ENCODE results near the gene RAB27A. TPM values are rescaled to one million over a fixed set of nuclear protein-coding genes. Genes with fewer than 3 reads are reported as not detected.

The RAB27A gene
- total RNA-seq, 1 donor from 2014 or later = 17.8 TPM

GRCh38 chr15:55224892-55225291 is 64.7 kb downstream of the RAB27A start:
- Mint-ChIP-seq H3K27ac (ENCODE audit: unreplicated experiment) (no peak overlapping the region), H3K27me3 (ENCODE audit: low read depth, unreplicated experiment) (no peaks in the 10 kb centered on the region), H3K4me1 (ENCODE audit: low read depth, unreplicated experiment) (peaks cover 35% of the 10 kb centered on the region), H3K4me3 (ENCODE audit: unreplicated experiment) (no peak overlapping the region), H3K9me3 (ENCODE audit: unreplicated experiment) (no peaks in the 10 kb centered on the region), H3K36me3 (ENCODE audit: low read depth, unreplicated experiment) (peaks cover 5% of the 10 kb centered on the region)
- Histone ChIP-seq H3K79me2 (ENCODE audit: insufficient read depth, low read length) (no peaks in the 10 kb centered on the region), H3K27ac (ENCODE audit: low read depth, low read length) (no peak overlapping the region), H3K4me2 (ENCODE audit: low read length) (no peak overlapping the region), H3K9me3 (ENCODE audit: insufficient read depth, low read depth, low read length) (no peaks in the 10 kb centered on the region), H2AFZ (ENCODE audit: low read depth, low read length) (no peak overlapping the region), H4K20me1 (ENCODE audit: insufficient read depth, low read length) (no peaks in the 10 kb centered on the region), H3K9ac (ENCODE audit: low read length) (no peak overlapping the region), H3K36me3 (ENCODE audit: insufficient read depth, low read length) (no peaks in the 10 kb centered on the region), H3K4me1 (ENCODE audit: insufficient read depth, low read length) (peaks cover 14% of the 10 kb centered on the region), H3K27me3 (ENCODE audit: insufficient read depth, low read length) (no peaks in the 10 kb centered on the region), H3K4me3 (ENCODE audit: insufficient read depth, low read depth, low read length) (no peak overlapping the region)
- FAIRE-seq = no peak
- TF ChIP-seq CTCF (IDR thresholded peaks at IDR 0.05; ENCODE audit: insufficient read depth, low read depth, low read length) (no peak), EZH2 (IDR thresholded peaks at IDR 0.05; ENCODE audit: insufficient read depth, low read length) (no peak)
- no peak for DNase-seq (ENCODE audit: low read depth)

- peaks cover 14% of the 10 kb centered on the region for H3K4me1 ChIP-seq (ENCODE audit: insufficient read depth, low read length)
Measured at GRCh38 chr15:55222588-55222987, 67.0 kb downstream of the RAB27A start.

More at GRCh38 chr15:55222588-55222987, 67.0 kb downstream of the RAB27A start:
- Histone ChIP-seq H3K79me2 (ENCODE audit: insufficient read depth, low read length) (no peaks in the 10 kb centered on the region), H3K36me3 (ENCODE audit: insufficient read depth, low read length) (no peaks in the 10 kb centered on the region), H3K9me3 (ENCODE audit: insufficient read depth, low read depth, low read length) (no peaks in the 10 kb centered on the region), H4K20me1 (ENCODE audit: insufficient read depth, low read length) (no peaks in the 10 kb centered on the region), H3K4me3 (ENCODE audit: insufficient read depth, low read depth, low read length) (no peak overlapping the region), H3K4me2 (ENCODE audit: low read length) (no peak overlapping the region), H3K27me3 (ENCODE audit: insufficient read depth, low read length) (no peaks in the 10 kb centered on the region), H3K9ac (ENCODE audit: low read length) (no peak overlapping the region), H3K27ac (ENCODE audit: low read depth, low read length) (no peak overlapping the region), H2AFZ (ENCODE audit: low read depth, low read length) (no peak overlapping the region)
- Mint-ChIP-seq H3K27me3 (ENCODE audit: low read depth, unreplicated experiment) (no peaks in the 10 kb centered on the region), H3K36me3 (ENCODE audit: low read depth, unreplicated experiment) (peaks cover 5% of the 10 kb centered on the region), H3K9me3 (ENCODE audit: unreplicated experiment) (no peaks in the 10 kb centered on the region), H3K4me1 (ENCODE audit: low read depth, unreplicated experiment) (peaks cover 34% of the 10 kb centered on the region), H3K27ac (ENCODE audit: unreplicated experiment) (peak overlapping the region; percentile 92), H3K4me3 (ENCODE audit: unreplicated experiment) (no peak overlapping the region)
- no peak for FAIRE-seq
- DNase-seq (ENCODE audit: low read depth) = no peak
- TF ChIP-seq EZH2 (IDR thresholded peaks at IDR 0.05; ENCODE audit: insufficient read depth, low read length) (no peak), CTCF (IDR thresholded peaks at IDR 0.05; ENCODE audit: insufficient read depth, low read depth, low read length) (no peak)

Data from astrocyte (in vitro differentiated cells and primary cell).